ENCODE measurements around the gene DAPL1.

The DAPL1 gene

GRCh38 chr2:158783923-158784322 is 11.2 kb upstream of the DAPL1 start:
- Histone ChIP-seq H3K9me3 (ENCODE audit: control insufficient read depth, insufficient read depth, low read depth, low read length) (no peaks in the 10 kb centered on the region), H3K4me3 (ENCODE audit: low read depth, low read length) (no peak overlapping the region), H3K36me3 (ENCODE audit: control insufficient read depth in 2 of 2, insufficient read depth in 1 of 2, low read length in 2 of 2) (no peaks in the 10 kb centered on the region), H3K4me1 (ENCODE audit: control insufficient read depth, insufficient read depth, low read length) (no peaks in the 10 kb centered on the region), H3K27ac (ENCODE audit: extremely low read depth, low read depth, low read length) (no peak overlapping the region)
- ChIA-PET CTCF (no interaction called here), POLR2A (no interaction called here)
- no peak for TF ChIP-seq KLF1 (tag by site-specific recombination; IDR thresholded peaks at IDR 0.05)
- TF ChIP-seq ZSCAN23 (tag by site-specific recombination; IDR thresholded peaks at IDR 0.05), result no peak
- TF ChIP-seq ZNF530 (tag by site-specific recombination; IDR thresholded peaks at IDR 0.05; ENCODE audit: low read depth), result no peak
- no peak for TF ChIP-seq ZNF174 (tag by site-specific recombination; IDR thresholded peaks at IDR 0.05)
- no peak for TF ChIP-seq ZNF658 (tag by site-specific recombination; IDR thresholded peaks at IDR 0.05)
- TF ChIP-seq ZBTB10 (tag by site-specific recombination; IDR thresholded peaks at IDR 0.05), result no peak
- no peak for TF ChIP-seq ZNF366 (tag by site-specific recombination; conservative IDR thresholded peaks at IDR 0.05)
- no peak for TF ChIP-seq ZBTB20 (tag by site-specific recombination; IDR thresholded peaks at IDR 0.05)

- H3K9me3 ChIP-seq (ENCODE audit: control insufficient read depth, insufficient read depth, low read depth, low read length), result no peaks in the 10 kb centered on the region
- no peak for TF ChIP-seq SALL2 (tag by site-specific recombination; IDR thresholded peaks at IDR 0.05; ENCODE audit: borderline replicate concordance)
- TF ChIP-seq ZNF184 (tag by site-specific recombination; IDR thresholded peaks at IDR 0.05), result no peak
- TF ChIP-seq GLIS2 (tag by site-specific recombination; IDR thresholded peaks at IDR 0.05), result no peak
- no peak for TF ChIP-seq ZBTB48 (tag by site-specific recombination; IDR thresholded peaks at IDR 0.05)
- no peak for TF ChIP-seq ZNF148 (tag by site-specific recombination; IDR thresholded peaks at IDR 0.05; ENCODE audit: borderline replicate concordance)
- no peak for TF ChIP-seq GLI4 (tag by site-specific recombination; IDR thresholded peaks at IDR 0.05)
- TF ChIP-seq ZFP69B (tag by site-specific recombination; IDR thresholded peaks at IDR 0.05), result no peak
- no peak for TF ChIP-seq WT1 (tag by site-specific recombination; IDR thresholded peaks at IDR 0.05)
- no peak for TF ChIP-seq ZNF707 (tag by site-specific recombination; IDR thresholded peaks at IDR 0.05)
- no peak for TF ChIP-seq KLF7 (tag by site-specific recombination; IDR thresholded peaks at IDR 0.05; ENCODE audit: borderline replicate concordance)
- TF ChIP-seq ZNF747 (tag by site-specific recombination; IDR thresholded peaks at IDR 0.05), result no peak
- no peak for TF ChIP-seq OSR2 (tag by site-specific recombination; IDR thresholded peaks at IDR 0.05)
- no peak for TF ChIP-seq ZNF280D (tag by site-specific recombination; IDR thresholded peaks at IDR 0.05)
- no peak for TF ChIP-seq KLF8 (tag by site-specific recombination; IDR thresholded peaks at IDR 0.05)
- no peaks in the 10 kb centered on the region for H3K4me1 ChIP-seq (ENCODE audit: control insufficient read depth, insufficient read depth, low read length)
- no peak overlapping the region for H3K27ac ChIP-seq (ENCODE audit: extremely low read depth, low read depth, low read length)
- ChIA-PET POLR2A (no interaction called here), CTCF (no interaction called here)
- no peak overlapping the region for H3K4me3 ChIP-seq (ENCODE audit: low read depth, low read length)
- H3K36me3 ChIP-seq (ENCODE audit: control insufficient read depth in 2 of 2, insufficient read depth in 1 of 2, low read length in 2 of 2), result no peaks in the 10 kb centered on the region
These were observed 8.2 kb upstream of the DAPL1 start for GRCh38 chr2:158786897-158787296.
